Raji (cell line): Measurements from ENCODE around the gene RTN4IP1.

ENCODE experiments used
- POLR2A ChIP-seq: IDR thresholded peaks from 2 replicates; pipeline ENCODE4 v1.6.1; 2011; ENCODE audit warnings: low read depth, low read length, control low read depth; ENCODE audit not compliant: insufficient read depth

Gene RTN4IP1

DNA sequence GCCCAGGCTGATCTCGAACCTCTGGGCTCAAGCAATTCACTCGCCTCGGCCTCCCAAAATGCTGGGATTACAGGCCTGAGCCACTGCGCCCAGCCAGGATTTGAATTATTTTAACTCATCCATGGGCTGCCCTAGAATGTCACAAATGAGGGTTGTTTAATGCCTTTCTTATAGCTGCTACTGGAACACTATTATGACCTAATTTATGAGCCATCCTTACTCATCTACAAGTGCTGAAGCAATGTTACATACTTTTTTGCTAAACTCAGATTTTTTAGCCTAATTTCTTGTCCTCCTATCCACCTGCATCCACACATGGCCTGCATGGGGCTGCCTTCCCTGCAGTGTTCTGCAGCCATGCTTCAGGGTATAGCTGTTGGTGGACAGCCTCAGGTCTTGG lies 59.9 kb downstream of the RTN4IP1 start:
- no peak for TF ChIP-seq POLR2A

DNA sequence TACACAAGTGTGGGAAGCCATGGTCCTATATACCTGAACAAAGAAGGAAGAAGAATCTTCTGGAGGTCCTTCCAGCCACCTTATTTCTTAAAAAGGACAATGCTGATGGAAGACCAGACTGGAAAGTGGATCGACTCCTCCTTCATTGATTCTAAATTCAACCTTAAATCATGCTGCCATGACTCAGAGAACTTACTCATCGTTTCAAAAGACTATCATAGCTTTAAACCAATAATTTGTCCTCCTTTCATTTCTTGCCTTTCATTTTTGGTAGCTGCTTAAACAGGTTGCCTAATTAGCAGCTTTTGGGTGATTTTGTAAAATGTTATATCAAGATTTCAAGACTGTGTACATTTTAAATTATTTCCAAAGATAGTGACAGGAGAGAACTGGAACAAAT lies 60.8 kb downstream of the RTN4IP1 start:
- no peak for TF ChIP-seq POLR2A

DNA sequence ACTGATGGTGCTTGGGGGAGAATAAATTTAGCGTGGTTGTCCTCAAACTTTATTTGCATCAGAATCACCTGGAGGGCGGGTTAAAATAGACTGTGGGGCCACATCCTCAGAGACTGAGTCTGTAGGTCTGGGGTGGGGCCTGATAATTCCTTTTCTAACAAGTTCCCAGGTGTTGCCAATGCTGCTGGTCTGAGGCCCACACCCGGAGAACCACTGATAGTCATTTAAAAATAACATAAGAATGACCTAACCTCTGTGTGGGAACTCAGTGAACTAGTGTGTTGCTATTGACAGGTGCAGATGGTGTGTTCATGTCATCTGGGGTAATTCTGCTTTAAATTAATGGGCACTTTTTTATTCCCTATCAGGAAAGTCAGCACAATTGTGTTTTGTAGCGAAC lies 64.8 kb downstream of the RTN4IP1 start:
- no peak for TF ChIP-seq POLR2A

DNA sequence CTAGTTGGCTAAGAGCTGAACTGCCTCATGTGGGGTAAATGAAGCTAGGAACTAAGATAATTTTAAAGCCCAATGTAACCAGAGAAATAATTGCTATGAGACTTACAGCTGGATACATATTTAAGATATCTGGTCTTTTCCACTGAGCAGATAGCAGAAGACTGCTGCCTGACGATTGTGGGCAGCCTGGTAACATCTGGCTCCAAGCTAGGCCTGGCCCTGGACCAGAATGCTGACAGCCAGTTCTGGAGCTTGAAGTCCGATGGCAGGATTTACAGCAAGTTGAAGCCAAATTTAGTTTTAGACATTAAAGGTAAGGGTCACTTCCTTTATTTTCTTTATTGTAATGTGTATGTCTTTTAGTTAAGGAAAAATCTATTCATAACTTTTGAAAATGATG lies 65.7 kb downstream of the RTN4IP1 start:
- TF ChIP-seq POLR2A = no peak

DNA sequence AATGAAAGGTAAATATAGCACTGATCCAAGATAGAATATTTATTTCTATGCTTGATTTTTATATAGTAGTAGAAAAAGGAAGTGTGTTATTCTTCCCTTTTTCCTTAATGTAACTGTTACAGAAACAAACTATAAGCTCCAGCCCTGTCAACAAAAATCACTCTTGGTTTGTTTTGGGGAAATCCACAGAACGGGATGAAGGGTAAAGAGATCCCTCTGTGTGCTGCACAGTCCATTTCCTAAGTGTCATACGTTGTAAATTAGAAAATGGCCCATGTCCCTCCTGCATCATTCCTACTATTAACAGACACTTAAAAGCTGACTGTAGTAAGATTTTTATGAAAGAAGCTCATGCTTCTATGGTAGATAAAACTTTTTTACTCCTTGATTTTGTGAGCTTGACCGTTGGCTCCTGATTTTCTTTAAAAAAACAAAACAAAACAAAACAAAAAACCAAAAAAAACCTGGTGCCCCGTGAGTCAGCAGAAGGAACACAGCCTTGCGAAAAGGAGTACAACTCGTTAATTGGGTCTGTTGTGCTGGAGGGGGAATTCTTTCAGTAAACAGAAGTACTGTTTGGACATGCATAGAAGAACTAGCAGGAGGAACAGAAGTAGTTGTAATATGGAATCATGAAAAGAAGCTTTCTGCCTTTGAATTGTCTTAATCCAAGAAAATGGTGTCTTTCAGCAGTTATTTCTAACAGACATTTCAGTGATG lies 67.5 kb downstream of the RTN4IP1 start:
- no peak for TF ChIP-seq POLR2A

DNA sequence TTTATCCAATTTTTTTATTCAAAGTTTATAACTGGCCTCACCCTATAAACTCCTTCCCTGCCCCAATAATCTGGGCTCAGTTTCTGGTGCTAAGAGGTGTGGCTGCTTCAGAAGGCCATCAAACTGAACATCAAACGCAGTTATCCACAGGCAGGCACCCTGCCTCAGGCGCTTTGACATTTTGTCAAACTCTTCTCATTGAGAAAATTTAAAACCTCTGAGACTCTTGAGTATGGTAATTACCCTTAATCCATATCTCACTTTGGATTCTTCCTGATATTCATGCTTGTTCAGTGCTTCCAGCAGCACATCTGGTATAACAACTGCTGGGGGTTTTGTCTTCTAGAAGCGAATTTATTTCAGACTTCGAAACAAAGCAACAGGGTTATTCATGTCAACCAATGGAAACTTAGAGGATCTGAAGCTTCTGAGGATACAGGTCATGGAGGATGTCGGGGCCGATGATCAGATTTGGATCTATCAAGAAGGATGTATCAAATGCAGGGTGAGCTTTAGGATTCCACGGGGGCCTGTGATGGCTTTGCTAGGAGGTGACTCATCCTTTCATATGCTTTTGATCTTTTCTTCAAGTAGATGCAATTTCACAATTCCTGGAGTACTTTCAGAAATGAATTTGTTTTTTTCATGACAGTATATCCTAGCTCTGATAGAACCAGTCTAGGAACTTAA lies 68.2 kb downstream of the RTN4IP1 start:
- TF ChIP-seq POLR2A = no peak

DNA sequence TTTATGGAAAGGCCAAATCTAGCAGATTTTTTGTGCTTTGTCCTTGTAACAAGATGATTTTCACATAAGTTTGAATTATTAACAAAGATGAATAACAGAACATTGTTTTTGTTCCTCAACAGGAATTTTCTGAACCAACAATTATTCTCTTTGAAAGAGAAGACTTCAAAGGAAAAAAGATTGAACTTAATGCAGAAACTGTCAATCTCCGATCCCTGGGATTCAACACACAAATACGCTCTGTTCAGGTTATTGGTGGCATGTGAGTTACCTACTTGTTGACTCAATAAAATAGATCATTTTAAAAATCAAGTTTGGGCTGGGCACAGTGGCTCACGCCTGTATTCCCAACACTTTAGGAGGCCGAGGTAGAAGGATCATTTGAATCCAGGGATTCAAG lies 70.9 kb downstream of the RTN4IP1 start:
- TF ChIP-seq POLR2A = no peak

DNA sequence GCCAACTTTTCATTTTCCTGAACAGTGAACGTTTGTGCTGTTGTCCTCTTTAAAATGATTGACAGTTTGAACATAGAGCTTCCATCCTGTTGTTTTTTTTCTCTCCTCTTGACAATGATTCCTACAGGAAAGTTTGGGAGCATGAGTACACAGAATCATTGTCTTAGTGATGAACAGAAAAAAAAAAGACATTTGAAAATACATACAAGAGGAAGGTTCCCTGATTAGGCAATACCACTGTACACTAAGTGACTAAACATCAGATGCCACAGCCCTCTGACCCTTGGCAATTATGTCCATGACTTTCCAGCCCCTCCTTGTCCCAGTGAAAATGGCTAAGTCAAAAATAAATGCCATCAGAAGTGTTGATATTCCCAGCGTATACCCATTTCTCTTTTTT lies 71.5 kb downstream of the RTN4IP1 start:
- no peak for TF ChIP-seq POLR2A

DNA sequence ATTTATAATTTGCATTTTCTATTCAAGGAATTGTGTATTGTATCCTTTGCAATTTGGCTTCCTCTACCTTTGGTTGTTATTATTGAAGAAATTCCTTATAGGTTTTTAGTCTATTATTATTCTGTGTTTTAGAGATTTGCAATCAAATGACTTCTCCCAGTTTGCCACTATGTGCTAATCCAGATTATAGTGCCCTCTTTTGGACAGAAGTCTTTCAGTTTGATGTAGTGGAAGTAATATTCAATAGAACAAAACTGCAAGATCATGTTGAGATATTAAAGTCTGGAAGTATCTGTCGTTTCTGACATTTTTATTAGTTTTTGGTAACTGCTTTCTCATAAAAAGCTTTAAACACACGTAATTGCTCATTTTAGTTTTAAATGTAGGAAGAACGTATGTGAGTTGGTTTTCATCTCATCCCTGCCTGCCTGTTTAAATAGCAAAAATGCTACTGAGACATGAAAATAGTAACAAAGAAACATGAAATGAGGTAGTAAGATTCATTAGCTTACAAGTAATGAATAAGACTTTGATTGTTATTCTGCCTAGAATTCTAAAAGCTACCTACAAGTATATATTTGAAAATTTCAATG lies 72.8 kb downstream of the RTN4IP1 start:
- no peak for TF ChIP-seq POLR2A

DNA sequence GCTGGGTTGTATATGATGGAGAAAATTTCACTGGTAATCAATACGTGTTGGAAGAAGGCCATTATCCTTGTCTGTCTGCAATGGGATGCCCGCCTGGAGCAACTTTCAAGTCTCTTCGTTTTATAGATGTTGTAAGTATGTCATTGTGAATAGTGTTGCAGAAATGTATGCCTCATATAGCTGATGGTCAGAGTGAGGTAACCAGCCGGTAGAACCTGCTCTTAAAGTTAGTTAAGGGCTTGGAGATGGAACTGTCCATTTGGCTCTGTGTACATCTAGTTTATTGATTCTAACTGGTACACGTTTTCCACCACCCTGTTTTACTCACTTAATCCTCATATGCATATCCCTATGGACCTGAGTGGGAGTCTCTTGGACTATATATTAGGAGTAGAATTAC lies 73.5 kb downstream of the RTN4IP1 start:
- no peak for TF ChIP-seq POLR2A

DNA sequence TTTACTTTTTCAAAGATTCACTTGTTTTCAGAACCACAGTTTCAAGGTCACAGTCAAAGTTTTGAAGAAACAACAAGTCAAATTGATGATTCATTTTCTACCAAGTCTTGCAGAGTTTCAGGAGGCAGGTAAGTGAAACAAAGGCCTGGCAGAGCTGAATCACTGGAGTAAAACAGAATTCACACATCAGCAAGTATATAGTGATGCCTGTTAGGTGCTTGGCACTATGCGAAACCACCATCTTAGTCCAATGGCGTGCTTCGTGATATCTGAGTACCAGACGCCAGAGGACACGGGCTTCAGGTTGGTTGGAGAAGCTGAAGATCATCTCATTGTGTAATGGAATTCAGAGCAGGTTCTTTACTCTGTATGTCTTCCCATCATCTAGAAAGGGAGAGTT lies 75.9 kb downstream of the RTN4IP1 start:
- no peak for TF ChIP-seq POLR2A

DNA sequence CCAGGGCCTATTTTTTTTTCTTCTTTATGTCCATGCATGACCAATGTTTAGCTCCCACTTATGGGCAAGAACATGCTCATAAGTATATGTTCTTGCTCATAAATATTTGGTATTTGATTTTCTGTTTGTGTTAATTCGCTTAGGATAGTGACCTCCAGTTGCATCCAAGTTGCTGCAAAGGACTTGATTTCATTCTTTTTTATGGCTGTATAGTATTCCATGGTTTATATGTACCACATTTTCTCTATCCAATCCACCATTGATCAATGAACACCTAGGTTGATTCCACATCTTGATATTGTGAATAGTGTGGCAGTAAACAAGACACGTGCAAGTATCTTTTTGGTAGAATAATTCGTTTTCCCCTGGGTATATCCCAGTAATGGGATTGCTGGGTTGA lies 78.1 kb downstream of the RTN4IP1 start:
- TF ChIP-seq POLR2A = no peak

DNA sequence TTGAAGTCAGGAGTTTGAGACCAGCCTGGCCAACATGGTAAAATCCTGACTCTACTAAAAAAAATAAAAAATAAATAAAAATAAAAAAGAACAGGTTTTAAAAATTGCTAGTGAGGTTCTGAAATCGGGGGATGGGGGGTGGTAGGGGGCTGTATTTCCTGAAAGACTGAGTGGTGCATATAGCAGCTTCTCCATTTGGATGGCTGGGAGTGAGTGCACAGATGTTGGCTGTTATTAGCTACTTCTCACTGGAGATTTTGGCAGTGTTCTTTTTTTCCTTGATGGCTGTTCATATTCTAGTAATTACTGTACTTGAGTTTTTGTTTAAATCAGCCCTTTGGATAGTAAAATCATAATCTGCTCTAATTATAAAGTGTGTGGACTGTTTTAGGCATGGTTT lies 79.8 kb downstream of the RTN4IP1 start:
- TF ChIP-seq POLR2A = no peak

DNA sequence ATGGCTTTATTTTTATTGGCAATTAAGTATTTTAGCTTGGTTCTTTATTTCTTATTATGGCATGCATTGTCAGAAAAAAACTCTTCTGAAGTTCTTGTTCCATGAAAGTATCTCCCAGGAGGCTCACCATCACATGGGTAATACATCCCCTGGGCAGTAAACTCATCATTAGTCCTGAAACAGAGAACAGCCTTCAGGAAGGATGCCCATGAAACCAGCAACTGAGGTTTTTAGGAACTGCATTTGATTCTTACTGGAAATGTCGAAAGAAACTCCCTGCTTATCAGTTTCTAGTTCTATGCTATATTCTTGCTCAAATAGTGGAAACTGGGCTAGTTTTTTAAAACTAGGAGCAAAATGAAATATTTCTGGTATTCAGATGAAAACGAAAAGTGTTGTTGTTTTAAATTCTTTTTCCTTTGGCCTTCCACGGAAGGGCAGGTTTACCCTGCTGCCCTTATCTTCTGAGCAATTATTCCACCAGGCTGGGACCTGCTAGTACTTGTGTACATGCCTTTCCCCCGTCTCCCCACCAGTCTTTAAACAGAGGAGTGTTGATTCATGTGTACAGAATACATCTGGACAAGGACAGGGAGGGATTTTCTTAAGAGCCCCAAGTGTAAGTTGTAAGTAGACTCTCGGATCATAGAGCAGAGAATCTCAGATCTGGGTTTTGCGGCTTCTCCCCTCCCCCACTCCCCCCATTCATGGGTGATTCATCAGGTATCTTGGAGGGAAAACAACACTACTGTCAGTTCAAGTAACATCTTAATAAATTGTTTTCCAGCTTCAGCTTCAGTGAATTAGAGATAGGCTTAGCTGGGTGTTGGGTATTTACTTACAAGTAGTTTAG lies 81.5 kb downstream of the RTN4IP1 start:
- TF ChIP-seq POLR2A = no peak

DNA sequence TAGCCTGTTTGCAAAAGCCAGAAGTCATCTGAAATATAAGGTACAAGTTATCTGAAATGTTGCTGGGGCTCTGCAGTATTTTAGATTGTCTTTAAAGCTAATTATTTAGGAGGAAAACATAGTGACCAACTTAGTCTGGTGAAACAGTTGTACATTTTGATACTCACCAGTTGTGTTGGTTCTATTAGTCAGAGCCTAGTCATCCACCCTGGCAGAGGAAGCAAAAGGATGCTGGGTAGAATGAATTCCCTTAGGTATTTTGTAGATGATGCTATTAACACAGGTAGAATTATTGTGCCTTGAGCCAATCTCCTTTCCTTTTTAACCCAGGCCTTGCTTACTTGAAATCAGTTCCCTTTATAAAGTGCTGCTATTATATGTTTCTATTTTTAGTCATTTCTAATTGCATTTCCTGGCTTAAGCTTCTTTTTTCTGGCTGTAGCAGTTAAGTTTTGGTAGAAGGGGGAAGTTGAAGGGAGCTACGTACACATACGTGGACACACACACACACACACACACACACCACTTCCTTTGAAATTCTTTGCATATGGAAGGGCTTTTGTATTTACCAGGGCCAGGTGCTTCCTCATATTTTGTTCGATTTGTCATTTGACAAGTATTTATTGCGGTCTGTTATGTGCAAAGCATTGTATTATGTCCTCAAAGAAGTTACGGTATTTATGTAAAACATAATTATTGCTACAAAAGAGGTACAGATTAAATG lies 82.4 kb downstream of the RTN4IP1 start:
- TF ChIP-seq POLR2A = no peak
